Measurements from ENCODE around the gene NR3C1. TPM values are rescaled to one million over a fixed set of nuclear protein-coding genes. Genes with fewer than 3 reads are reported as not detected.

Gene NR3C1
- total RNA-seq, 4 donors from 2014 or later = 55.1 to 134 (median 87.3) TPM

DNA sequence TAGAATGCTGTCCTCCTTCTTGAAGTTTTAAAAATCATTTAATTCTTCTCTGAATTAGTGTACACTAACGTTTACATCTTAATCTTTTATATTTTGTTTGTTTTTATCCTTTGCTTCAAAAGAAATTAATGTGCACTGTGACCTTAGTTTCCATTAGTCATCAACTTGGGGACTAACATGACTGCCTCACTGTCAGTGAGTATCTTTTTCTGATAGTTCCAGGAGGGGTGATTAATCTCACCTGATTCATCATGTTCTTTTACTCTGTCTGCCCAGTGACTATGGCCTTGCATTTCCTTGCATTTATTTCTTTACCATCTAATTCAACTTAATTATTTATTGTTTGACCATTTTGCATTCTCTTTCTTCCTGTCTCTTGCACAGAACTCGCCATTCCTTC is 33.4 kb upstream of the NR3C1 start:
- H3K27me3 ChIP-seq = no peaks in the 10 kb centered on the region

DNA sequence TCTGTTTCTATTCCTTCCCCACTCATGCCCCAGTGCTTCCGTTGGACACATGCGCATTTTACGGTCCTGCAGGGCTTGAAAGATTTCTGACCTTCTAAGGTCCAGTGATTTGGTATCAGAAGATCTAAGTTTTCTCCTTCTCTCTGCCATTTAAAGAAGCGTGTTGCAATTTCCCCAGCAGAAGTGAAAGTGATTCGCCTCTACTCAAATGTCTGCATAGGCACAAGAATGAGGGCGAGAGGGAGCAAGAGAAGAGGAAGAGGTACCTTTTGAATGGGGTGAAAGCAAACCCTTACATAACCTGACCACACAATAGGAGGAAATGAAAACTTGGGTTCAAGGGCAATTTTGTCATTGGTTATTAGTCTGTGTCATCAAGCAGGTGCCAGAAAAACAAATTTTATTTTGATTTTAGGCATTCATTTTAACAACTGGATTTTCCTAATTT is 31.7 kb upstream of the NR3C1 start:
- DNase-seq = no peak
- H3K36me3 ChIP-seq = no peaks in the 10 kb centered on the region
- no peak overlapping the region for H3K4me3 ChIP-seq
- intact Hi-C loops (cut with DNase I; ENCODE audit: low total_unique reads) = no loop called here
- TF ChIP-seq, protein P1, sequence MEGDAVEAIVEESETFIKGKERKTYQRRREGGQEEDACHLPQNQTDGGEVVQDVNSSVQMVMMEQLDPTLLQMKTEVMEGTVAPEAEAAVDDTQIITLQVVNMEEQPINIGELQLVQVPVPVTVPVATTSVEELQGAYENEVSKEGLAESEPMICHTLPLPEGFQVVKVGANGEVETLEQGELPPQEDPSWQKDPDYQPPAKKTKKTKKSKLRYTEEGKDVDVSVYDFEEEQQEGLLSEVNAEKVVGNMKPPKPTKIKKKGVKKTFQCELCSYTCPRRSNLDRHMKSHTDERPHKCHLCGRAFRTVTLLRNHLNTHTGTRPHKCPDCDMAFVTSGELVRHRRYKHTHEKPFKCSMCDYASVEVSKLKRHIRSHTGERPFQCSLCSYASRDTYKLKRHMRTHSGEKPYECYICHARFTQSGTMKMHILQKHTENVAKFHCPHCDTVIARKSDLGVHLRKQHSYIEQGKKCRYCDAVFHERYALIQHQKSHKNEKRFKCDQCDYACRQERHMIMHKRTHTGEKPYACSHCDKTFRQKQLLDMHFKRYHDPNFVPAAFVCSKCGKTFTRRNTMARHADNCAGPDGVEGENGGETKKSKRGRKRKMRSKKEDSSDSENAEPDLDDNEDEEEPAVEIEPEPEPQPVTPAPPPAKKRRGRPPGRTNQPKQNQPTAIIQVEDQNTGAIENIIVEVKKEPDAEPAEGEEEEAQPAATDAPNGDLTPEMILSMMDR (IDR thresholded peaks at IDR 0.05) = no peak
- TF ChIP-seq POLR2A (IDR thresholded peaks at IDR 0.05) = no peak
- no peaks in the 10 kb centered on the region for H3K9me3 ChIP-seq
- H3K4me1 ChIP-seq = no peaks in the 10 kb centered on the region
- H3K27ac ChIP-seq = no peak overlapping the region
- no peaks in the 10 kb centered on the region for H3K27me3 ChIP-seq

More for the DNA sequence above, 33.4 kb upstream of the NR3C1 start:
- Histone ChIP-seq H3K27ac (no peak overlapping the region), H3K36me3 (no peaks in the 10 kb centered on the region), H3K4me1 (no peaks in the 10 kb centered on the region), H3K9me3 (no peaks in the 10 kb centered on the region), H3K4me3 (no peak overlapping the region)
- intact Hi-C loops (cut with DNase I; ENCODE audit: low total_unique reads) = no loop called here
- no peak for DNase-seq
- TF ChIP-seq POLR2A (IDR thresholded peaks at IDR 0.05) = no peak
- TF ChIP-seq, protein P1 (IDR thresholded peaks at IDR 0.05) = no peak

DNA sequence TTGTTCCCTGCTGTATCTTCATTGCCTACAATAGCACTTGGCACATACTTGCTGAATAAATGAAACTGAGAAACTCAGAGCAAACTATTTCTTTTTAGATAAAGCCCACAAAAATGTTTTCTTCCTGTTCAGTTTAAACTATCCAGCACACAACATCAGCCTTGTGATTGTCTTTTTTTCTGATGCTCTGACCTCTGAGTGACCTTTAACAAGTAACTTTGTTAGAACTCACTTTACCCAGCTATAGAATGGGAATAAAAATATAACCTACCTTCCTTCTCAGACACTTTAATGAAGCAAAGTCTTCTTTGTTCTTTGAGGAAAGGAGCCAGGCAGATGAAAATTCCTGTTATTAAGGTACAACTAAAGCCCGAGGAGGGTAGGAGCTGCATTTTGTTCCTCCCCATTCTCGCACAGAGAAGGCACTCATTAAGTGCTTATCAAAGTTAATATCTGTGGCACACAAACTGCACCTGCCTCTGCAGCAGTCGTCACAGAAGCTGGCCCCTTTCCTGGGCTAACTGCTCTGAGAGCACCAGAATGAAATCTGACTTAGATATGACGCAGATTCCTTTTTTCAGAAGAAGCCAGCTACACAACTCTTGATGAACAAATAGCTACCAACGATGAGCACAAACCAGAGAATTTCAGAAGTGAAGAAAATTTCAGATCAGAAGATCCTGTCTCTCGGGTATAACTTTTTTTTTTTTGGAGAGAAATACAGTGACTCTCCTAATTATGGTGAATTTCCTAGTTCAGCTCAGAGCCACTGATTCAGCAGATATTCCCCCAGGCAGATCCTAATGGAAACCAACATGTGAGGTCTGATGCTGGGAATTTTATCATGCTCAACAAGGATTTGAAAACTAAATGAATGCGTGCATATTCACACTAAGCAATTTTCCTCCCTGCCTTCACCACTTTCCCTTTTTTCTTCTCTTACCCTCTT is 31.0 kb upstream of the NR3C1 start:
- no peaks in the 10 kb centered on the region for H3K27me3 ChIP-seq
- no peaks in the 10 kb centered on the region for H3K4me1 ChIP-seq
- H3K36me3 ChIP-seq = no peaks in the 10 kb centered on the region
- H3K4me3 ChIP-seq = no peak overlapping the region
- intact Hi-C loops (cut with DNase I; ENCODE audit: low total_unique reads) = no loop called here
- no peak overlapping the region for H3K27ac ChIP-seq
- no peaks in the 10 kb centered on the region for H3K9me3 ChIP-seq
- TF ChIP-seq, protein P1 (IDR thresholded peaks at IDR 0.05) = no peak
- TF ChIP-seq POLR2A (IDR thresholded peaks at IDR 0.05) = no peak
- no peak for DNase-seq

DNA sequence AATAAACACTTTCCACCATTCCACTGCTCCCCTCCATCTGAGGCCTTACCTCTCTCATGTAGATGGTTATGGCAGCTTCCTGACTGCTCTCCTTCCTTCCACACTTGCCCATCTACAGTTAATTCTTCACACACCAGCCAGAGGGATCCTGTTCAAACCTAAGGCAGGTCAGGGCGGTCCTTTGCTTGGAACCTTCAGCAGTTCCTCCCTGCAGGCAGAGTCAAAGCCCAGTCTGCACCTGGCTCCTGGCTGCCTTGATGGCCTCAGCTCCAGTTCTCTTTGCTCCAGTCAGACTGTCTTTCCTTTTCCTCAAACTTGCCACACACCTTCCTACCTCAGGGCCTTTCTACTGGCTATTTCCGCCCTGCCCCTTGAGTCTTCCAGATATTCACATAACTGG is 30.2 kb upstream of the NR3C1 start:
- Histone ChIP-seq H3K4me1 (no peaks in the 10 kb centered on the region), H3K27ac (no peak overlapping the region)
- intact Hi-C loops (cut with DNase I; ENCODE audit: low total_unique reads) = no loop called here

More for the DNA sequence above, 30.2 kb upstream of the NR3C1 start:
- Histone ChIP-seq H3K27me3 (no peaks in the 10 kb centered on the region), H3K36me3 (no peaks in the 10 kb centered on the region), H3K4me3 (no peak overlapping the region), H3K9me3 (no peaks in the 10 kb centered on the region)
- TF ChIP-seq, protein P1 (IDR thresholded peaks at IDR 0.05) = no peak
- no peak for TF ChIP-seq POLR2A (IDR thresholded peaks at IDR 0.05)
- DNase-seq = no peak

Measured in uterus (tissue), 4 donors.